AG08396 (cell line): ENCODE measurements around the gene PACRG.
"Not testable (repeated sequence)": the region's sequence is repeated elsewhere in the genome, so short reads cannot be mapped to it uniquely, and the experiment has no call there.

Experiments
- DNase-seq: peaks from one replicate; pipeline ENCODE4 v3.0.0; 2012; ENCODE audit warnings: low spot score, mixed read lengths

Gene PACRG

DNA sequence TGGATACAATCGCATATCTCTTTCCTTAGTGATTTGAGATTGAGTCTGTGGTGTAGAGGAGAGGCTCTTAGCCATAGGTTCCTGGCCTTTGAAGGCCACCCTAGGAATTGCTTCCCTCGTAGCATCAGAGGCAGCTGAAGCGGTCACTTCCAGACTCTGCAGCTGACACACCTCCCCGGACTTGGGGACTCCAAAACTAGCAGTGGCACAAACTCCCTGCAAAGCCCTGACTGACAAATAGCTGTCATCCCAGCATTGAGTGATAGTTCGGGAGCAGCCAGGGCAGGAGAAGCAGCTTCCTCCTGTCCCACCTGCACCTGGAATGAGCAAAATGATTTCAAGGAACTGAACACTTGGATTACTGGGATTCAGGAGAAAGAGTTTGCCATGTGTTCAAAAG, 586.2 kb downstream of the PACRG start:
- DNase-seq = no peak

GRCh38 chr6:163314791-163315470, 587.2 kb downstream of the PACRG start:
- DNase-seq = no peak

DNA sequence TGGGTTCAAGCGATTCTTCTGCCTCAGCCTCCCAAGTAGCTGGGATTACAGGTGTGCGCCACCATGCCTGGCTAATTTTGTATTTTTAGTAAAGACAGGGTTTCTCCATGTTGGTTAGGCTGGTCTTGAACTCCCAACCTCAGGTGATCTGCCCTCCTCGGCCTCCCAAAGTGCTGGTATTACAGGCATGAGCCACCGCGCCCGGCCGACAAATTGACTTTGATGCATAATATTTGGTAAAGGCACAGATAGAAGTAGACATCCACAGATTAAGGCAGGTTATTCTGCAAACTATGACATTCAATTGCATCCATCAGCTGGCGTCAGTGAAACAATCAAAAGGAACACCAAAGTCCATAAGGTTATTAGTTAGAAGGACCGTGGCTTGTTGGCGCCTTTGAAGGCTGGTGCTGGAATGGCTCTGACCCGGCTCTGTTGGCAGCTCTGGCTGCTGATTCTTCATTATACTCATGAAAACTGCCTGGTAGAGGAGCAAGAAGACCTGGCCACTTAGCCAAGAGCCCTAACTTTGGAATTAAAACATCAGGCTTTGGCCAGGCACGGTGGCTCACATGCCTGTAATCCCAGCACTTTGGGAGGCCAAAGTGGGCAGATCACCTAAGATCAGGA, 589.2 kb downstream of the PACRG start:
- DNase-seq = not testable (repeated sequence)

DNA sequence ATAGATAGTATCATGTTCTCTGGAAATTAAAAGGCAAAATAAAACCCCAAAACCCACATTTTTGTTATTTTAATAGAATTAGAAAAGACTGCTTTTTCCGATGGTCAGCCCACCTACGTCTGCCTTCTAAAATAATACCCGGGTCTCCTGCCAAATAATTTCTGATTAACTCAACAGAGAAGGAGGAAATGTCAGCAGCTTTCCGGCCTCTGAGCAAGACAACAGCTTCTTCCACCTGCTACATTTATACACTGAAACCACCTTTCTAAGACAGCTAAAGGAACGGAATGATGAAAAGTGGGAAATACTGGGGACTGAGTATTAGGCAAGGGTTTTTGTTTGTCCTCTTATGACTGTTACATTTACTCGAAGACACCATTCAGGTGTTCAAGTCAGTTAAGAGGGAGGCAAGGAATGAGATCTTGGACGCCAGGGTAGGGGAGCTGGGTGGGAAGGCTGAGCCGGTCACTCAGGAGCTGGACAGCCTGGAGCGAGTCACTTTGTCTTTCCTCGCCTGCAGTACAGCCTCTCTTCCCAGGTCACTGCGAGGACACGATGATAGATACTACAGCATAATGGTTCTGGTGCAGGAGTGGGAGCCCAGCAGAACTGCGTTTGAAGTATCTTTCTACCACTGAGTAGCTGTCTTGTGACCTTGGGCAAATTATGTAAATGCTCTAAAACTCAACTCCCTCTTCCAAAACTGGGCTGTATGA, 590.5 kb downstream of the PACRG start:
- DNase-seq = no peak

- DNase-seq = no peak
Measured at GRCh38 chr6:163319609-163320366, 592.0 kb downstream of the PACRG start.

DNA sequence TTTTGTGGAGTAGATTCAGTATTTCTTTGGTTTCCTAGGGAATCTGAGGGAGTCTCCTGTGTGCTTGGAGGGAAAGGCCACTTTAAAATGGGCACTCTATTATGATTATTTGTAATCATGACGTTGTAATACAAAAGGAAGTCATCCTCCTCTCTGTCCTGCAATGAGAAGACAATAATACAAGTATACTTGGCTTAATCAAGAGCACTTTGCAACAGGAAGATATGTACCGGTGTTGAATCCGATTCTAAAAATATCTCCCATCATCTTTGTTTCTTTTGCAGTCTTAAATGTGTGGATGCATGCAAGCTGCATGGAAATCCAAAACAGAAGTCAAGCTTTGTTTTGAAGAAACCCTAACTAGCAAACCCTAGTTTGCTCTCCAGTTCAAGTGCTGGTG, 592.6 kb downstream of the PACRG start:
- DNase-seq = no peak

- no peak for DNase-seq
Measured at GRCh38 chr6:163320804-163321203, 593.0 kb downstream of the PACRG start.

DNA sequence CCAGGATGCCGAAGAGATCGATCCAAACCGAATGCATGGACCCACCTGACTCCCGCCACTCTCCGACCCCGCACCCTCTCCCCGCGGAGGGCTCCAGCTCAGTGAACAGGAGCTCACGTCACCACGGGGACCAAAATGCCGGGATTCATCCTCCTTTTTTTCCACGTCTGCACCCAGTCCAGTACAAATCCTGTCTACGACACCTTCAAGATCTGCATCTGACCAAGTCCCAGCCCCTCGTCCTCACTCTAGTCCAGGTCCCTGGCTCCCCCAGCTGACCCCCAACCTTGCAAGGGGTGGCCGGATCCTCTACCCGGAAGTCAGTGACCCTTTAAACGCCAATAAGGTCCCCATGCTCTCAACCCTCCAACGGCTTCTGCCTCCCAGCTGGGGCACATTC, 593.9 kb downstream of the PACRG start:
- no peak for DNase-seq

DNA sequence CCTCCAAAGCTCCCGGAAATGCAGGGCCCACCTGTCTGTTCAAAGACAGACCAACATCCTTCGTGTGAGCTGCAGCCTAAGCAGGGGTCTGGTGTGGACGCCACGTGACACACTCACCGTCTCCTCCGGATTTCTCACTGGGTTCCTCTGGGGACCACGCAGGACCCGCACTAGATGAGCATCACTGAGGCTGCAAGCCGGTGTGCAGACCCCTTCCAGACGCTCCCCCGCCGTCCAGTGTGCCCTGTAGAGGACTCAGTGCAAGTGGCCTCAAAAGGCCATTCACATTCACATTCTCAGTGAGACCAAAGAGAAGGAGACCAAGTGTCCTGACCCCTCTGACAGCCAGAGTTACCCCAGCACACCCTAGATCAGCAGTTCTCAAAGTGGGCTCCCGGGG, 595.5 kb downstream of the PACRG start:
- no peak for DNase-seq

DNA sequence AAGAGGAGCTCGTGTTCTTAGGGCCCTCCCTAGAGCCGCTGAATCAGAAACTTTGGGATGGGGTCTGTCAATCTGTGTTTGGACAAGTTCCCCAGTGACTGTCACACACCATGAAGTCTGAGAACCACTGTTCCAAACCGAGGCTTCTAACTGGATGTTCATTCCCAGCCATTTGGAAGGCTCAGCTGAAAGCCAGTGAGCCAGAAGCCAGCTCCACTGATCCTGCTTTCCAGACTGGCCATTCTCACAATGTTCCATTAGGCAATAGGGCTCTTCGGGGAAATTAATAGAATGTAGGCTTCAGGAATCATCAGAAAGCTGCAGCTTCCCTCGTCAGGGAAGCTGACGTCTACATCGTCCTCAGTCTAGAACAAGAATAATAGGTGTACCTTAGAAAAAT, 595.9 kb downstream of the PACRG start:
- DNase-seq = no peak

DNA sequence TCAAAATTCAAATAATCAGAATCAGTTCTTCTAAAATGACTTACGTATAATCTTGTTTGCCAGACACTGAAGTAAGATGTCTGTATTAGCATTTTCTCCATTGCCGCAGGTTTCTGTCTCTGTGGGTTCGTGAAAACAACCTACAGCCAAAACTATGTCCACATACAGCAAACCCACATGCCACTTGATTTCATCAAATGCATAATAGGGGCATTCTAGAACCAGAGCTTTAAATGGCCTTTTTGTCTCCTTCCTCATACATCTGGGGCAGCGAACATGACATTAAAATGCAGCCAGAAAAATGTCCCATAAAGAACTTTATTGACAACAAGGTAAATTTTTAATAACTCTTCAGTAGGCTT, 596.5 kb downstream of the PACRG start:
- no peak for DNase-seq

DNA sequence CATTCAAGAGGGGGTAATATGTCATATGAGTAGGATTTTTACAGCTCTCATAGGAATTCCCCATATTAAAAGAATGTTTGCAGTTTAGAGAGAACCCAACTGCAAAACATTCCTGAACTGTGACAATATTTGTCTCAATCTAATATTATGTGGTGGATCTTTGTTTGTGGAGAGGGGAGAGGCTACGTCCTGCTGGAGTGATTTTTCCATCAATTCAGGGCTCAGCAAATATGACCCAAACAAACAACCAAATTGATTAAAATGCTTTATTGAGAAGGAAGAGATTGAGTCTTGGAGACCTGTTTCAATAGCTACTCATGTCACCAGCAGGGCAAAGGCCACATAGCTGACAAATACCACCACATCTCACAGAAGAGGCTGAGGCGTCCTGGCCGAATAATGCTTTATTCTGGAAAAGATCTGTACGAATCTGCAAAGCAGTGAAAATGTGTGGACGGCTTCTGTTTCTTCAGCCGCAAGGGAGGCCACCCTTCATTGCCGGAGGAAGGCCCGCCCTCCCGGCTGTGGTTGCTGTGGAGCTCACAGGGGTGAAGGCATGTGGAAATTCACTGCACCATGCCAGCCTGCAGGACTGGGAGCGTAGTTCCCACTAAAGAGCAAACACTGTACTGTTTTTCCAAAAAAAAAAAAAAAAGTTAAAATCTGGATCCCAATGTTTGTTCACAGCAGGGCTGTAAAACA, 597.1 kb downstream of the PACRG start:
- peak; percentile 65 for DNase-seq

DNA sequence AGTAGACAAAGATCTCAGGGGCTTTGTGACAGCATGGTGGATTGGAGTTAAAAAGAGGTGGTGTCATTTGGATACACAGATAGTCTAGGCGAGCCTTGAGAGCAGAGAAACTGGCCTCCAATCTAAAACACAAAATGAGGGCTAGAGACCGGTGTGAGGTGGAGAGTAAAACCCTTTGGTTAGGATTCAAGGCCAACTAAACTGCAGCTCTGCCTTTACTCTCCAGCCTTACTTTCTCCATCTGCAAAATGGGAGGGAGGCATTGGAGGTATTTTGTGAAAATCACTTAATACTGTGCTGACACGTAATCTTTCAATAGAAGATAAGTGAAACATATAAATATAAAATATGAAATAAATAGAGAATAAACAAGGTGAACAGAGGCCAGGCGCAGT, 597.6 kb downstream of the PACRG start:
- DNase-seq = no peak

DNA sequence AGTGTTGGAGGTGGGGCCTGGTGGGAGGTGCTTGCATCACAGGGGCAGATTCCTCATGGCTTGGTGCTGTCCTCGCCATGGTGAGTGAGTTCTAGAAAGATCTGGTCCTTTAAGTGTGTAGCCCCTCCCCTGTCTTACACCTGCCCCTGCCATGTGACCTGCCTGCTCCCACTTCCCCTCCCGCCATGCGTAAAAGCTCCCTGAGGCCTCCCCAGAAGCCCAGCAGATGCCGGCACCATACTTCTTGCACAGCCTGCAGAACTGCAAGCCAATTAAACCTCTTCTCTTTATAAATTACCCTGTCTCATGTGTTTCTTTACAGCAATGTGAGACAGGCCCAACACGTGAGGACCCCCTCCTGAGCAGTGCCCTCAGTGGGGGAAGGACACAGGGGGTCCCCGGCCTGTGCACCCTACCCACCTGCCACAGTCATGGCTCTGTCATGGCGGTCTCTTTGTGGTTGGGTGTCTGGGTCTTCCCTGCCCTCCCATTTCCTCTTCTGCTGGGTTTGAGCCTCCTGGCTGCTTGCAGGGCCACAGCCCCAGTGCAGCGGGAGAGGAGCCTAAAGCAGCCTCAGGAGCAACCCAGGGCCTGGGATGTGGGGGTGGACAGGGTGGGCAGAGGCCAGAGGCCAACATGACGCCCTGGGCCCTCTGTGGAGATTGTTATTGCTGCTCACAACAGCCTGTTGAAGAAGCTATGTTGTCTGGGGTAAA, 599.5 kb downstream of the PACRG start:
- DNase-seq = no peak

GRCh38 chr6:163327921-163328320, 600.1 kb downstream of the PACRG start:
- DNase-seq = no peak

DNA sequence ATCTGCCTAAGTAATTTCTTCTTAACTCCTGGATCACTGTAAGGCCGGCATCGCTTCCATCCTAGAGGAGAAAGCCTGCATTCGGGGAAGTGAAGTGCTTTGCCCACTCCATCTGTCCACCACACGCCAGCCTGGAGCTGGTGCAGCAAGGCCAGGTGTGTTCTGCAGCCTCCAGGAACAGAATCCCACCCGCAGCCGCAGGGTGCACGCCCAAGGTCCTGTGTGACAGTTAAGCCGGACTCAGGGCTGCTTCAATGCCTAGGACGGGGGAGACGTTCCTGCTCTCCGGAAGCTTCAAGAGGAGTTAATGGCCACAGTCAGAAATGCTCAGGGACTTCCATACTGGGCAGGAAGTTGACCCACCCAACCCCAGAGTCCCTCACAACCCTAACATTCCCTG, 600.6 kb downstream of the PACRG start:
- no peak for DNase-seq

DNA sequence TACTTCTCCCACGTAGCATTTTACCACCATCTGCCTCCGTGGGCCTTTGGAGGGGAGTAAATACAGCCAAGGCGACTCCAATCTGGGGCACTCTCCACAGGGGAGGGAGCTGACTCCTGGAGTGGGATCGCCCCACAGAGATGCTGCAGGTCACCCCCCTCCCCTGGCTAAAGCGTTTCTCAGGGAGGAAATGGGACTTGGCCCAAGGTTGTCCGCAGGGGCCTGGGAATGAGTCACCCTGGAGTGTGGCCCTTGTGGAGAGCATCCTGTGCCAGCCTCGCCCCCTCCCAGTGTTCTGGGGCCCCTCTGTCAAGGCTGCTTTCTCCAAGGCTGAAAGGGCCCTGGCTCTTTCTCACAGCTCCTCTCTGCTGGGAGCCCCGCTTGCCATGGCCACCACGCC, 602.2 kb downstream of the PACRG start:
- DNase-seq = no peak

- DNase-seq = no peak
Measured at GRCh38 chr6:163331245-163331644, 603.5 kb downstream of the PACRG start.

DNA sequence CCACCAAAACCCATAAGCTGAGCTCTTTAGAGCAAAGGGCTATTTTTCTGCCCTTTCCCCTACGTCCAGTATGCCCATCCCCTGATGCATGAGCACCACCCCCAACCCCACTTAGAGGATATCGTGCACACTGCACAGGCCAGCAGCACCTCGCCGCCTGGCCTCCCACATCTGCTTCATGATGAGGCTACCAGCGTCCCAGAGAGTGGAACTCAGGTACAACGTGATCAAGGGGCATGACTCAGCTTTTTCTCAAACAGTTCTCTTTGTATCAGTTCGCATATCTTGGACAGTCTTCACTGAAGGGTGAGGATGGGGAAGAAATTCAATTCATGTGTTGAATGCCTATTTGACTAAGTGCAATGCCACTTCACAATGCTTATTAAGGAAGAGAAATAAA, 604.8 kb downstream of the PACRG start:
- DNase-seq = no peak

DNA sequence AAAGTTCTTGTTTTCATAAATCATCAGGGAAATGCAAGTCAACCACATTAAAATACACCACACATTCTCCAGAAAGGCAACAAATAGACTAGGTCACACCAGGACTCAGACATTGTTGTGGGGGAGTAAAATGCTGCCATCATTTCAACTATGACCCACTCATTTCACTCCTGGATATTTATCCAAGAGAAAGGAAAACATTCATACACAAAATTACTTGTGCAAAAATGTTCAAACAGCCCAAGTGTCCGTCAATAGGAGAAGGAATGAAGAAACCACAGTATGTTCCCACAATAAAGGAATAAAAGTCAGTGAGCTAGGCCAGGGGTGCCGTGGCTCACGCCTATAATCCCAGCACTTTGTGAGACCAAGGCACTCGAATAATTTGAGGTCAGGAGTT, 605.3 kb downstream of the PACRG start:
- no peak for DNase-seq
